Uterus (tissue), 4 donors: ENCODE data around the gene ITGB8. TPM values are rescaled to one million over a fixed set of nuclear protein-coding genes. Genes with fewer than 3 reads are reported as not detected.

ENCODE experiments used
- DNase-seq, 2 donors: peaks; one replicate each; pipeline ENCODE4 v3.0.0-alpha.2; 2019 to 2020
- H3K27ac ChIP-seq, 2 donors: fragments of 200-600 bp; sonication (generic); 1 replicate in 1 of 2; 2 replicates in 1 of 2; pipeline ENCODE4 v1.5.1; 2016 to 2018
- H3K27me3 ChIP-seq, 2 donors: fragments of 200-600 bp; sonication (generic); one replicate each; pipeline ENCODE4 v1.5.1; 2018 to 2019; ENCODE audit warnings: control low read depth in 1 of 2
- H3K36me3 ChIP-seq, 2 donors: fragments of 200-600 bp; sonication (generic); one replicate each; pipeline ENCODE4 v1.5.1; 2019; ENCODE audit warnings: control low read depth in 1 of 2
- H3K4me1 ChIP-seq, 2 donors: fragments of 200-600 bp; sonication (generic); one replicate each; pipeline ENCODE4 v1.5.1; 2018 to 2019; ENCODE audit warnings: control low read depth in 1 of 2
- H3K4me3 ChIP-seq, 2 donors: fragments of 200-600 bp; sonication (generic); 1 replicate in 1 of 2; 2 replicates in 1 of 2; pipeline ENCODE4 v1.5.1; 2018 to 2019; ENCODE audit warnings: mild to moderate bottlenecking in 1 of 2
- H3K9me3 ChIP-seq, 2 donors: fragments of 200-600 bp; sonication (generic); one replicate each; pipeline ENCODE4 v1.5.1; 2019; ENCODE audit warnings: control low read depth in 1 of 2
- CTCF ChIP-seq, 4 experiments: fragments of 200-600 bp in 2 of 4; fragments of 450-650 bp in 2 of 4; sonication (generic) in 2 of 4; IDR thresholded peaks; one replicate each; pipeline ENCODE4 v1.5.1; 2016 to 2019; ENCODE audit warnings: antibody characterized with exemption in 4 of 4, mild to moderate bottlenecking in 2 of 4, moderate library complexity in 1 of 4
- POLR2A ChIP-seq, 2 donors: fragments of 450-650 bp; IDR thresholded peaks; one replicate each; pipeline ENCODE4 v1.6.1; 2016; ENCODE audit warnings: antibody characterized with exemption in 2 of 2, mild to moderate bottlenecking in 1 of 2, moderate library complexity in 1 of 2
- intact Hi-C: fragments of 100-400 bp; cut with DNase I; formaldehyde crosslinking; loops from one replicate; pipeline ENCODE4 v1.15.1; 2023; ENCODE audit warnings: low total_unique reads
- total RNA-seq, 4 donors: library from RNA; depleted of rRNA in 3 of 4; stranded (reverse); fragments of >200 nt in 3 of 4; gene quantifications; one replicate each; pipeline versions ENCODE4 v1.1.0 to v1.2.4, GENCODE V29; 2014 to 2023
- donor health status: DM: yes; HTN: yes; CAD: no.

ITGB8 gene
- total RNA-seq, 4 donors from 2014 or later: 9.1 to 74.8 (median 27.6) TPM

- DNase-seq: no peak
- H3K27me3 ChIP-seq: no peaks in the 10 kb centered on the region
- no peaks in the 10 kb centered on the region for H3K36me3 ChIP-seq
- peak overlapping the region in 1 of 2 donors; percentile 37 for H3K27ac ChIP-seq
- intact Hi-C loops: no loop called here
- no peaks in the 10 kb centered on the region for H3K9me3 ChIP-seq
- TF ChIP-seq CTCF (IDR thresholded peaks at IDR 0.05): no peak
- no peaks in the 10 kb centered on the region for H3K4me1 ChIP-seq
- no peak overlapping the region for H3K4me3 ChIP-seq
These were observed 34.8 kb downstream of the ITGB8 start for GRCh38 chr7:20365486-20365885.

- H3K27ac ChIP-seq: no peak overlapping the region
- intact Hi-C loops: no loop called here
These were observed 43.7 kb downstream of the ITGB8 start for GRCh38 chr7:20374399-20374798.

GRCh38 chr7:20376796-20377195 lies 46.1 kb downstream of the ITGB8 start:
- Histone ChIP-seq H3K4me3 (no peak overlapping the region), H3K36me3 (no peaks in the 10 kb centered on the region), H3K27me3 (no peaks in the 10 kb centered on the region), H3K9me3 (no peaks in the 10 kb centered on the region), H3K27ac (no peak overlapping the region), H3K4me1 (no peaks in the 10 kb centered on the region)
- intact Hi-C loops: no loop called here
- DNase-seq: no peak
- no peak for TF ChIP-seq POLR2A (IDR thresholded peaks at IDR 0.05)
- no peak for TF ChIP-seq CTCF (IDR thresholded peaks at IDR 0.05)

More at GRCh38 chr7:20374399-20374798, 43.7 kb downstream of the ITGB8 start:
- H3K27me3 ChIP-seq: no peaks in the 10 kb centered on the region
- DNase-seq: no peak
- no peak for TF ChIP-seq POLR2A (IDR thresholded peaks at IDR 0.05)
- TF ChIP-seq CTCF (IDR thresholded peaks at IDR 0.05): no peak
- H3K36me3 ChIP-seq: no peaks in the 10 kb centered on the region
- H3K4me1 ChIP-seq: no peaks in the 10 kb centered on the region
- H3K9me3 ChIP-seq: no peaks in the 10 kb centered on the region
- H3K4me3 ChIP-seq: no peak overlapping the region

GRCh38 chr7:20381406-20382034 lies 50.8 kb downstream of the ITGB8 start:
- no peak for TF ChIP-seq POLR2A (IDR thresholded peaks at IDR 0.05)
- no peak for TF ChIP-seq CTCF (IDR thresholded peaks at IDR 0.05)
- no peaks in the 10 kb centered on the region for H3K4me1 ChIP-seq
- H3K36me3 ChIP-seq: no peaks in the 10 kb centered on the region
- H3K27ac ChIP-seq: no peak overlapping the region
- no peak for DNase-seq
- H3K27me3 ChIP-seq: no peaks in the 10 kb centered on the region
- intact Hi-C loops: no loop called here
- no peaks in the 10 kb centered on the region for H3K9me3 ChIP-seq
- H3K4me3 ChIP-seq: no peak overlapping the region

GRCh38 chr7:20383351-20383750 lies 52.7 kb downstream of the ITGB8 start:
- Histone ChIP-seq H3K36me3 (no peaks in the 10 kb centered on the region), H3K27ac (no peak overlapping the region), H3K4me1 (no peaks in the 10 kb centered on the region), H3K27me3 (no peaks in the 10 kb centered on the region), H3K9me3 (no peaks in the 10 kb centered on the region), H3K4me3 (no peak overlapping the region)
- TF ChIP-seq POLR2A (IDR thresholded peaks at IDR 0.05) (no peak), CTCF (IDR thresholded peaks at IDR 0.05) (no peak)
- DNase-seq: no peak
- intact Hi-C loops: no loop called here
